ENCODE data around the gene NOC4L. TPM values are rescaled to one million over a fixed set of nuclear protein-coding genes. Genes with fewer than 3 reads are reported as not detected.

NOC4L gene
- total and polyA plus RNA-seq, 2 of the 4 experiments (the other 2 are of a cell fraction): 5.2 to 13.4 TPM

- TF ChIP-seq RCOR1 (IDR thresholded peaks at IDR 0.05; ENCODE audit: insufficient replicate concordance, low read length) (no peak), POLR2A (IDR thresholded peaks at IDR 0.05; ENCODE audit: low read depth, low read length) (0 out of 2 replicates have a peak, but pooled peaks have one; percentile 37), MAFK (IDR thresholded peaks at IDR 0.05; ENCODE audit: low read depth, low read length) (no peak)
Measured at GRCh38 chr12:132153501-132154340, 9.5 kb downstream of the NOC4L start (continued).

- Histone ChIP-seq H3K9me1 (ENCODE audit: insufficient read depth, low read length) (peaks cover 16% of the 10 kb centered on the region; the same call in 1 of the 2 replicates), H2AK9ac (replicated peaks; ENCODE audit: low read depth, low read length, poor library complexity) (no peak overlapping the region), H3K23ac (ENCODE audit: low read depth, low read length) (no peak overlapping the region), H3K4ac (ENCODE audit: low read depth, low read length) (no peak overlapping the region), H4K20me1 (ENCODE audit: insufficient read depth, low read length) (peaks cover 18% of the 10 kb centered on the region), H2BK120ac (ENCODE audit: low read depth, low read length) (no peak overlapping the region), H3K9me3 (ENCODE audit: control insufficient read depth, insufficient read depth, low read length) (no peaks in the 10 kb centered on the region), H2AK5ac (ENCODE audit: low read depth, low read length) (no peak overlapping the region), H3K56ac (ENCODE audit: extremely low read depth, insufficient read depth, low read length) (no peak overlapping the region), H2BK15ac (ENCODE audit: low read depth, low read length) (no peak overlapping the region), H3K9ac (ENCODE audit: low read depth, low read length) (no peak overlapping the region), H2AFZ (replicated peaks; ENCODE audit: low read length, poor library complexity) (peak overlapping the region; percentile 40), H3K14ac (replicated peaks; ENCODE audit: low read depth, low read length) (no peak overlapping the region), H3K27ac (ENCODE audit: insufficient read depth, low read length) (no peak overlapping the region), H3K4me3 (ENCODE audit: insufficient read depth, low read depth, low read length) (no peak overlapping the region), H3K4me1 (ENCODE audit: control insufficient read depth, insufficient read depth, low read length) (no peaks in the 10 kb centered on the region), H3K4me2 (ENCODE audit: low read depth, low read length) (no peak overlapping the region), H2BK5ac (ENCODE audit: low read depth, low read length, poor library complexity, severe bottlenecking) (no peak overlapping the region), H4K5ac (ENCODE audit: low read depth, low read length) (no peak overlapping the region), H3K79me1 (ENCODE audit: low read depth in 1 of 2, low read length in 2 of 2) (no peaks in the 10 kb centered on the region), H4K8ac (ENCODE audit: low read depth in 2 of 2, low read length in 2 of 2) (no peak overlapping the region), H3K18ac (ENCODE audit: low read depth, low read length) (no peak overlapping the region), H4K91ac (ENCODE audit: insufficient read depth, low read depth, low read length) (no peak overlapping the region), H3K36me3 (ENCODE audit: control insufficient read depth, insufficient read depth, low read length) (peaks cover 20% of the 10 kb centered on the region), H2BK20ac (ENCODE audit: low read depth, low read length) (no peak overlapping the region), H3K27me3 (ENCODE audit: control insufficient read depth, insufficient read depth, low read length) (no peaks in the 10 kb centered on the region)
- DNase-seq: no peak
- ChIA-PET CTCF (interaction anchor here (1.0 to 1.3 kb wide), 4 partner anchors 8 to 260 kb away, joined by 3 to 5 read pairs (median 4); no protein-coding TSS in a partner anchor), POLR2A (ENCODE audit: unreplicated experiment) (no interaction called here)
- in situ Hi-C loops (cut with MboI; ENCODE audit: low sequenced_read_pairs) (loop anchor here (5.0 kb wide), 1 partner anchor 263 kb away; no protein-coding TSS in a partner anchor), intact Hi-C loops (cut with micrococcal nuclease) (loop anchor here (1.0 to 5.0 kb wide), 4 partner anchors 65 to 463 kb away; partner anchors contain the start of gene P2RX2), dilution Hi-C loops (cut with HindIII; ENCODE audit: low sequenced_read_pairs, unreplicated experiment) (no loop called here)
- no peak for ATAC-seq (ENCODE audit: low read depth)
- WGBS, 2 experiments (ENCODE audit: extremely low coverage in 2 of 2, insufficient read length in 1 of 2): 75% methylated on average over 13 of the region's 21 CpGs; no CpG with 5 or more reads in 1 of the 2 experiments
- TF ChIP-seq CTCF (conservative IDR thresholded peaks at IDR 0.05; ENCODE audit: low read depth, low read length) (no peak), POLR2A (IDR thresholded peaks at IDR 0.05; ENCODE audit: low read depth, low read length) (no peak), MXI1 (IDR thresholded peaks at IDR 0.05; ENCODE audit: borderline replicate concordance, low read depth, low read length) (no peak), FOS (IDR thresholded peaks at IDR 0.05; ENCODE audit: low read depth, low read length) (no peak), RCOR1 (IDR thresholded peaks at IDR 0.05; ENCODE audit: insufficient replicate concordance, low read length) (no peak), BHLHE40 (IDR thresholded peaks at IDR 0.05; ENCODE audit: low read depth, low read length) (no peak), CHD1 (IDR thresholded peaks at IDR 0.05; ENCODE audit: low read depth, low read length) (no peak), SMC3 (IDR thresholded peaks at IDR 0.05; ENCODE audit: low read depth, low read length) (no peak), MAZ (IDR thresholded peaks at IDR 0.05; ENCODE audit: borderline replicate concordance, low read depth, low read length) (no peak)
- no TSS peak for BruUV-seq (replicated peaks)
Measured at GRCh38 chr12:132154341-132154761, 10.1 kb downstream of the NOC4L start.
